SIG-M5 treated with dmso at 0.1 percent for 504 hours (cell line): Measurements from ENCODE around the gene UTRN.

Experiments
- DNase-seq: peaks from one replicate; lab custom pipeline; 2025; ENCODE audit not compliant: unreplicated experiment; lab: John Stamatoyannopoulos, UW

UTRN gene

DNA sequence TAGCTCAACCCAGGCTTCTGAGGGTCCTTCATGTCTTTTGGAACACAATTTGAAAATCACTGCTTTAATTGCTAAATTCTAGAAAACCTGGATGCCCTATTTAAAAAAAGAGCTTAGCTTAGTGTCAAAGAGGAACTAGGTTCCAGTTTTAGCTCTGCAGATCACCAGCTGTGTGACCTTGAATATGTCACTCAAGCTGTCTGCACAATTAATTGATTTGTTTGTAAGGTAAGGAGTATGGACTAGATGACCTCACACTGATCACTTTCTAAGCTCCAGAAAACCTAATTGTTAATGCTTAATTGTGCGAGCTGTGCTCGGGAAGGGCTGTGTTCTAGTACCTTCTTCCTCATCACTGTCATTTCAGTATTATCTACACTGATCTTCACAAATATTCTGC is 26.2 kb downstream of the UTRN start:
- DNase-seq: no peak

DNA sequence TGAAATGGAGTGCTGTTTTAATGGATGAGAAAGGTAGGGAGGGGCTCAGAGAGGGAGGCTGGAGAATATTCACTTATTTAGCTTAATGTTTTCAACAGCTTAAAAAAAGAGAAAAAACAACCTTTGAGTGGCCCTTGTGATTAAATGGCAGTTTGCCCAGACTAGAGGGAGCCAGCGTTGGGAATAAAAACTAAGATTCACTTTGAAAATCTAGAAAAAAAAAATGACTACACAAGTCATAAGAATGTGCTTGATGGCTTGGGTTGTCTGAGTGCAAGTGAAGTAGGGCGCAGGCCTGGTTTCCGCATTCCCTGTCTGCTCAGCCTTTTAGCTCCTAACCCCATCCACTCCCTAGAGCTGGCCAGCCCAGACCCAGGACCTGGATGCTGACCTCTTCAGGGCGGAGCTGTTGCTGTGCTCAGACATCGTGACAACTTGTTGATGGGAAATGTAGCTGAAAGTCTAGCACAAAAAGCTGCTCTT is 28.9 kb downstream of the UTRN start:
- DNase-seq: no peak

DNA sequence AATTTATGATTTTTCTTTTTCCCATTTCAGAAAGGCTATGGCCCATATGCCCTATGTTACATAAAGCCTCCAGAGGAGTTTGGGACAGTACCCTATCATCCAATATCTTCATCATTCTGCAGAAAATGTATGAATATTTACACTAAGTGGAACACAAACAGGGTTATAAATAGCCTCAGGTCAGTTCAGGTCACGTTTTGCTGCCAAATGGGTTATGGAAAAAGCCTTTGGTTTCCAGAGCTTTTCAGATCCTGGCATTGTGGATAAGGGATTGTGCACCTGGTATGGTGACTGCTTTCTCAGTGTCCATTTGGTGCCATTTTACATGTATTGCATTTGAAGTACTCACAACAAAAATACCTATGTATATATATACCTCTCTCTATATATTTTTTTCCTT is 29.4 kb downstream of the UTRN start:
- DNase-seq: no peak

DNA sequence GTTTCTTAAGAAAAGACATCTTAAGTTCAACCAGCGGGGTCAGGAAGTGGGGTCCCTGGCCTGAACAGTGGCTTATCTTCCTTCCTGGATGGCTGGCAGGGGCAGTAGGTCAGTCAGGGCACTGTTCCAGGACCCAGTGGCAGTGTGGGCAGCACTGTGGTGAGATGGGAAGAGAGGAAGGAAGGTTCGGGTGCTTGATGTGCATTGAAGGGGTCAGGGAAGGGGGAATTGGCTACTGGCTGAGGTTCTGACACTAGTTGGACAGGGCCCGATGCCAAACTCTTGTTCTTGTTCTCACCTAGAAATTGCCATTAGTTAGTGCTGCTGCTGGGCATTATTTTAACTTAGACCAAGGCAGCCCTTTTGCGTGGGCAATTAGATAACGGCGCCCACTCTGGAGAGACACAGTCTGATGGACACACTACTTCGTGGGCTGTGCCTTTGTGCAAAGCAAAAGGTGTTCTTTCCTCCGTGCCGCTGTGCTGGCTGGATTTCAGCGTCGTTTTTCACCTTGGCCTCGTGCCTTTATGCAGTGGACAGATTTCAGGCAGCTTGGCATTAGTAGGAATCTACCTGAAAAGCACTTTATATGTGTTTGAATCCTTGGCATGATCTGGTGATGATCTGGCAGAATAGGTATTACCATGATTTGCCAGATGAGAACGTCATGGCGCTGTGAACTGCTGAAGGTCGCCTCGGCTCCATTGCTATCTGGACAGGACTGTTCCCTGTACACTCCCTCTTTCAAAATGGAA is 30.3 kb downstream of the UTRN start:
- DNase-seq: no peak

DNA sequence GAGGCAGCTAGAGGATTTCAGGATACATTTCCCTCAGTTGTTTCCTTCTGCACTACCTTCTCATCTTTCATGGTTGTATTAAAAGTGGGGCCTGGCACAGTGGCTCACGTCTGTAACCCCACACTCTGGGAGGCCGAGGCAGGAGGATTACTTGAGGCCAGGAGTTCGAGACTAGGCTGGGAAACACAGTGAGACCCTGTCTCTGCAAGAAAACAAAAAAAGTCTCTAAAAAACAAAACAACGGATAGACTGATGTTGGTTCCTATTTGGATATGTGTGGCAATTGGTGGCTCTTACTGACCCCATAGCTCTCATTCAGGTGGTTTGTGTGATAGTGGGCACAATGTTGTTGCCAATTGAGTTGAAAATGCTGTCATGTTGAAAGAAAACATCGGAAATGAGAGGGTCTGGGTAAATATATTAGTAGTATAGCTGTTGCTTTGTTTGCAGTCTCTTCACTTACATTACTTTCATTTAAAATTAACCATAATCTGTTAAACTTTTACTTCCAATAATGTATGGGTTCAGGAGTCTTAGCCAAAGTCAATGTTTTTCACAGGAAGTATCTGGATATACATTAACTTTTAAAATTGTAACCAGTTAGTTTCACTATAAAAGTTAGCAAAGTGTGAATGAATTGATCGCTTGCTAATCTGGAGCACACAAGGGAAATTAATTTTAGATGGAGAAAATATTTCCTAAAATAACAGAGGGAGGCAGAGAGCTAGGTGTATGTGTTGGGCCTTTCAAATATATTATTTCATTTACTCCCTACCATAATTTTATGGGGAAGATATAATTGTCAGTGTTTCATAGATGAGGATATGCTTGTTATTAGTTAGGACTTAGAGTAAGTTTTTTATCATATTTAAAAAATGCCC is 31.1 kb downstream of the UTRN start:
- no peak for DNase-seq

DNA sequence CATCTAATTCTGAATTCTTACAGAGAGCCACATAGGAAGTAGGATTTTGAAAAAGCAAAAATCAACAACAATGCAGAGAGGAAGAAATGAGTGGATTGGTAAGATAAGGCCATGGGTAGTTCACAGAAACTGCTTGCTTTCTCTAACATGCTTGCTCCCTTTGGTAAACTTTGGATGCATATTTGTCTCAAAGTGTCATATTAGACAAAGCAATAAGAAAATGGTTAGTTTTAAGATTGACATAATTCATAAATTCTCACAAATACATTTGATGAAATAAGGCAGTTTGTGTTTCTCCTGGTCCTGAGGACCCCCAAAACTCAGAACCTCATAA is 31.7 kb downstream of the UTRN start:
- DNase-seq: no peak

DNA sequence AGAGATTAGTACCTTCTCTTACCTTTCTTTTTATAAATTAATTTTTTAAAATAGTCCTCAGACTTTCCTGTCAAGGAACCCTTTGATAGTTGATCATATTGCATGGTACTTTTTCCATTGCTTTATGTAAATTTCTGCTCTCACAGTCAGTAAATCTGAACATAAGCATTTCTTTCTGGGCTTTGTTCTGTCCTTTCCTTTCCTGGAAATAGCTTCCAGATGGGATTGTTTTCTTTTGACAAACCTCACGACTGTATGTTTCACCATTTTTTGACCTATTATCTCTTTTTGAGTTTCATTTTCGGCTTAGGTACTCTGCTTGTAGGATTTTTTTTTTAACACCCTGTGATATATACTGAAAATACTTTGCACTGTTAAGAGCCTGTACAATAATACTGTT is 32.6 kb downstream of the UTRN start:
- DNase-seq: no peak

DNA sequence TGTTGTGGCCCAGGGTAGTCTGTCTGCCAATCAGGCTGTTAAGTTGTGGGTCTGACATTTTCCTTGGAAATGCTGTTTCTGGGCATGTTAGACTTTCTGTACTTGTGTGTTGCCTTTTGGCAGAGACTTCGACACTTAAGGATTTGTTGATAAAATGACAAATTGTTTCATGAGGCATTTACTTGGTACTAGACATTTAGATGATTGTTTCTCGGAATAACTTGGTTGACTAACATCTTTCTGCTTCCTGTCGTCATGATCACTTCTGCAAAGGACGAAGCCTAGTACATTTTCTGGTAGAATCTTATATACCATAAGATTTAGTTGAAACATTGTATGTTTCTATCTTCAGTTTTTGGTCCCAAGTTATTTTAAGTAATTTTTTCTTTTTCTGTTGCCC is 34.1 kb downstream of the UTRN start:
- DNase-seq: no peak

DNA sequence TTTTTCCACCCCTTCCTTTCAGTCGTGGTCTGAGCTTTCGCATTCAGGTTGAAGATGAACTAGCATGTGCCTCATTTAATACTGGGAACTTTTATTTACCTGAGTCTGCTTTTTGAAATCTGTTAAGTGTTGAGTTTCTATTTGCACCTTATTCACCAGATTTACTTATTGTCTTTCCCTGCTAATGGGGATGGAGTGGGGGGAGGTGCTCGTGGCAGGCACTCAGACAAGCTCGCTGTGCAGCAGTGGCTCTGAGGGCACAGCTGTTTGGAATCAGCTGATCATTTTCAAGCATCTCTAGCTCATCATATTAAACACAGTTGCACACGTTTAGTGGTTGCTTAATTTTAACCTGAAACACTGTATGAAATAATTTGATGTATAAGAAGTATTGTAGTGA is 35.6 kb downstream of the UTRN start:
- DNase-seq: no peak

DNA sequence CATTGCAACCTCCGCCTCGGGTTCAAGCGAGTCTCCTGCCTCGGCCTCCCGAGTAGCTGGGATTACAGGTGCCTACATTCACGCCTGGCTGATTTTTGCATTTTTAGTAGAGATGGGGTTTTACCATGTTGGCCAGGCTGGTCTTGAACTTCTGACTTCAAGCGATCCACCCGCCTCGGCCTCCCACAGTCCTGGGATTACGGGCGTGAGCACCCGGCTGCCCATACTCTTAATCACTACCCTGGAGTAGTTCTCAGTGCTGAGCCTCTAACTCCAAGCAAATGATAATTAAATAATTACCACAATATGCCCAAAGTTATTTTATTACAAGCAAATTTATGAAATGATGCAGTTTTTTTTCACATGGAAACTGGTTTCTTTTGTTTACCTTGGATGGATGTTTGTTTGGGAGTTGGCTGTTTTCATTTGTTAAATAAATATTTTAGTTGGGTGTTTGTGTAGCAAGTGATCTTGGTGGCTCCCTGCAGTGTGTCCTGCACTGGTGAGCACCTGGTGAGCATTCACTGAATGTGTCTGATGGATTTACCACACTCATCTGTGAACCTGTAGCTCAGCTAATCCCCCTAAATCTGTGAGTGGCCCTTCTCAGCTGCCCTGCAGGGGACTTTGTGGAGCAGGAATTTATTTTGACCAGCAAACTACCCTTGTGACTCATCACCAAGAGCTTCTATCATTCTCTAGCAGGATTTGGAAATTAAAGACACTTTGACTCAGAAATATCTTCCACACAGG is 36.9 kb downstream of the UTRN start:
- no peak for DNase-seq

DNA sequence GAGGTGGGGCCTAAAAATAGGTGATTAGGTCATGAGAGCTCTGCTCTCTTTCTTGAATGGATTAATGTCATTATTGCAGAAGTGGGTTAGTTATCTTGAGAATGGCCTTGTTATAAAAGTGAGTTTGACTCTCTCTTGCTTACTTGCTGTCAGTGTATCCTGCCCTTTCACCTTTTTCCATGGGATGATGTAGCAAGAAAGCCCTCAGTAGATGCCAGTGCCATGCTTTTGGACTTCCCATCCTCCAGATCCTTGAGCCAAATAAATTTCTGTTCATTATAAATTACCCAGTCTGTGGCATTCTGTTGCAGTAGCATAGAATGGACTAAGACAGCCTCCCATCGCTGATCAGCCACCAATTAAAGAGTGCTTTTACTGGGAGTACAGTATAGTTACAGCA is 40.1 kb downstream of the UTRN start:
- no peak for DNase-seq

DNA sequence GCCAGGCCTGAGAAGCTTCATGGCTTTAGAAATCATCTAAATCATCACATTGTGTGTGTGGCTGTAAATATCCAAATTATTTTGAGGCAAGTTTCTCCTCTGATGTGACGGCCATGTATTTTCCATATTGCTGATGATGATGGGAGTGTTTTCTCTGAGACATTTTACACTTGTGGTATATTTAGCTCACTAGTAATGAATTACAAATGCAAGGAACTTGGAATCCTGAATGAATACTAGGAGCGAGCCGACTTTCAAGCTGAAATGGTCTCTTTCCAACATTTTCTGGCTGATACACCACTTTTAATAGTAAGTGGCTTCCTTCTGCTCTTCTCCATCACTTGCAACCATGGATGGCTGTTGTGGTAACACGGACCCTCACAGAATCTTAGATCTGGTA is 41.3 kb downstream of the UTRN start:
- DNase-seq: no peak

DNA sequence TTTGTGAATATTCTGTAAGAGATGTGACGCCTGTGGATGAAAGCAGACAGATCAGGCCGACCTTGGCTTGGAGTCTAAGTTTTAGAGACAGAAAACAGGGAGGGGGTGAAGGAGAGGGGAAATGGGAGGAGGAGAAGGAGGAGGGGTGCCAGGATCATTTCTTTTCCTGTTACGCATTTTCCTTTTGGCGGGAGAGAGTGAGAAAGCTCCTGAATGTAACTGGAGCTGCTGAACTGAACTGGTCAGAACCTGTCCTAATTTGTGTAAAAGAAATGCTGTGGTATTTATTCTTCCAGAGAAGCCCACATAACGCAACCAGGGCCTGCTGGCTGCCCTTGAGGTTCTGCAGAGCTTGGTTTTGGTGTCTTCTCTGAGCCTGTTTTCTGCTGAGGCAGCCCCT is 41.9 kb downstream of the UTRN start:
- DNase-seq: no peak

DNA sequence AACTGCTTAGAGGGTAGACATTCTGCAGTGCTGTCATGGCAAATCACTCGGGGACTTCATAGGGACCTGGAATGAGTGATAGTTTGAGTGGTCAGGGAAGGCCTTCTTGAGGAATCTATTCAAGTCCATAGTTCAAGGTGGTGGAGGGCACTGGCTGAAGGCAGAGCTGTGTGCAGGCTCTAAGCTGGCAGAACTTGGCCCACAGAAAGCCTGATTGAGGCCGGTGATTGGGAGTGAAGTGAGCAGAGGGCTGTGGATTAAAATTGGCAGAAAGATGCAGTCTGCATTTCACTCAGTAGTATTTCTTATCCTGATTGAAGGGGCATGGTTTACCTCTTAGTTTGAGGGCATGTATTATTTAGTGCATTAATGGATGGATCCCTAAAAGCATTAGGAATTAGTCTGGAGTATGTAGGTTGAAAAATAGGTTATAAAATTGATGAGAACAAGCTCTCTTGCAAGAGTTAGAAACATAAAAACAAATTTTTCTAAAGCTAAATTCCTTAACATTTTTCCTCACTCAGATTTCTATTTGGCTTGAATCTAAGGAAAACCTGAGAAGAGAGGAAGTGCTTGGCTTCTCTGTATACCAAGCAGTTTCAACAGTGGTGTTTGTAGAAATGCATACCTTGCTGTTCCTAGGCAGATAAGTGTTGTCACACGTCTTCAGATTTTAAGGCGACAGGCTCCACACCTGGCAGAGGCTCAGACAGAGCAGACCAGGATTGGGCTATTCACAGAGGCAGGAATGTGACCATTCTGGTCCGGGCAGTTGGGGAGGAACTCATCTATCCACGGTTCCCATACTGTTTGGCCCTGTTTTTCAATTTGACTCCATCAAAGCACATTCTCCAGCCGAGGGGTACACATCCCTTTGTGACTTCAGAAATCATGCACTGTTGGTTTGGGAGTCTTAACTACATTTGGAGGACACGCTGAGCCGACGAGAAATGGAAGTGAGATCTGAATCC is 45.2 kb downstream of the UTRN start:
- peak; percentile 43 for DNase-seq

DNA sequence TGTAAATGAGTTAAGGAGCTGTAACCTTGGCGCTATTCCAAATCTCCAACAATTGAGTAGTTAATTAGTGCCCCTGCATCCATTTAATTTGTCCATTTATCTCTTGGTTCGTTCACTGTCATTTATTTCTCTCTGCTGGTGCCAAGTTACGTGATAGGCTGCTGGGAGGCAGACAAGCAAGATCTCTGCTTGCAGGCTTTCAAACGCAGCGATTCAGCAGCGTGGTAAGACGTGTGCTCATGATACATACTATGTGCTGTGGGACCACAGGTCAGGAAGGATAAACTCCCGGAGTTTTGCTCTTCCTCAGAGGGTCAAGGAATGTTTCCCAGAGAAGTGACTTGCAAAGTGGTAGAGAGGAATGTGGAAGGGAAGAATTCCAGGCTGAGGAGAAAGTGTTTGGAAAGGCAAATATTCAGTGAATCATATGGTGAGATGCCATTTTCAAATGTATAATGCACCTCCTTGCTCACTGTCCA is 46.4 kb downstream of the UTRN start:
- DNase-seq: no peak

DNA sequence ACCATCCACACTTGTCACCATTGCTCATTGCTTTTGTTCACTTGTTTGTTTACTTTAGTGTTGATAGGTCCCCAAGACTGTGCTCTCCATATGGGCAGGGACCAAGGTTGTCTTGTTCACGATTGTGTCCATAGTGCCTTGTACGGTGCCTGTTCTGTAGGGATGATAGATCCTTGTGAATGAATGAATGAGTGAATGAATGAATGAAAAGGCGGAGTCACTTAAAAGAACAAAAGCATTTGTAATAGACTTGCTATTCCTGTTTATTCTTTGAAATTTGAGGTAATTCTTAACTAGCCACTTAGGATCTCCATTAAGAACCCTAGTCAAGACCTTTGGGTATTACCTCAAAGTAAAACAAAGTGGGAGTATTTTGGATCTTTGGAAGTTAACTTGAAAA is 47.0 kb downstream of the UTRN start:
- DNase-seq: no peak

DNA sequence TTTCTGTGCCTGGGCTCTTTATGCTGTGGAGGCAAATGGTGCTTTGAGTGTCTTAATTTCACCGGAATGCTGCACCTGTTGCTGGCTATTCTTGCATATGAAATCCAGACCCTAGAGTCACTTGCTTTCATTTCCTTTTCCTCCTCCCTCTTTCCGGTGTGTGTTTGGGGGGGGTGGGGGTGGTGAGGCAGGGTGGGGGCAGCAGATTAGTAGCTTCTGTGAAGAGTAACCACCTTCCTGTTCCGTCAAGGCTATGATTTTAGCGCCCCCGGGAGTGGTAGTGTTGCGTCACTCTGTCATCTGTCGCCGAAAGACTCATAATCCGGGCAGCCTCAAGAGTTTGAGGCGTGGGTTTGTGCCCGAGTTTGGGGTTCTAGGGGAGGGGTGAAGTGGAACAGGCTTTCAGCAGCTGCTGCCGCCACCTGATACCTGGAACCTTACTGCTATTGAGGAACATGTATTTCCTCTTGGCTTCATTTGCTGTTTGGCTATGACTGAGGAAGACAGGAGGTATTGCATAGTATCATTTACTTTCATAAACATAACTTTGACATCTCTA is 49.1 kb downstream of the UTRN start:
- DNase-seq: peak; percentile 87
